ENCODE data around the gene CDK11B. TPM values are rescaled to one million over a fixed set of nuclear protein-coding genes. Genes with fewer than 3 reads are reported as not detected.

CDK11B gene
- total and polyA plus RNA-seq, 2 experiments from 2014 or later: 22.4 to 76.7 TPM

GRCh38 chr1:1598720-1599029 lies 60.1 kb downstream of the CDK11B start (continued):
- TF ChIP-seq REST (IDR thresholded peaks at IDR 0.05; ENCODE audit: unreplicated experiment) (no peak), EZH2phosphoT487 (IDR thresholded peaks at IDR 0.05; ENCODE audit: unreplicated experiment) (no peak), ZNF331 (CRISPR knock-in tag; IDR thresholded peaks at IDR 0.05; ENCODE audit: low read depth) (no peak)
- TF ChIP-seq, protein P1, sequence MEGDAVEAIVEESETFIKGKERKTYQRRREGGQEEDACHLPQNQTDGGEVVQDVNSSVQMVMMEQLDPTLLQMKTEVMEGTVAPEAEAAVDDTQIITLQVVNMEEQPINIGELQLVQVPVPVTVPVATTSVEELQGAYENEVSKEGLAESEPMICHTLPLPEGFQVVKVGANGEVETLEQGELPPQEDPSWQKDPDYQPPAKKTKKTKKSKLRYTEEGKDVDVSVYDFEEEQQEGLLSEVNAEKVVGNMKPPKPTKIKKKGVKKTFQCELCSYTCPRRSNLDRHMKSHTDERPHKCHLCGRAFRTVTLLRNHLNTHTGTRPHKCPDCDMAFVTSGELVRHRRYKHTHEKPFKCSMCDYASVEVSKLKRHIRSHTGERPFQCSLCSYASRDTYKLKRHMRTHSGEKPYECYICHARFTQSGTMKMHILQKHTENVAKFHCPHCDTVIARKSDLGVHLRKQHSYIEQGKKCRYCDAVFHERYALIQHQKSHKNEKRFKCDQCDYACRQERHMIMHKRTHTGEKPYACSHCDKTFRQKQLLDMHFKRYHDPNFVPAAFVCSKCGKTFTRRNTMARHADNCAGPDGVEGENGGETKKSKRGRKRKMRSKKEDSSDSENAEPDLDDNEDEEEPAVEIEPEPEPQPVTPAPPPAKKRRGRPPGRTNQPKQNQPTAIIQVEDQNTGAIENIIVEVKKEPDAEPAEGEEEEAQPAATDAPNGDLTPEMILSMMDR (conservative IDR thresholded peaks at IDR 0.05; ENCODE audit: low read depth in 2 of 2): no peak

DNA sequence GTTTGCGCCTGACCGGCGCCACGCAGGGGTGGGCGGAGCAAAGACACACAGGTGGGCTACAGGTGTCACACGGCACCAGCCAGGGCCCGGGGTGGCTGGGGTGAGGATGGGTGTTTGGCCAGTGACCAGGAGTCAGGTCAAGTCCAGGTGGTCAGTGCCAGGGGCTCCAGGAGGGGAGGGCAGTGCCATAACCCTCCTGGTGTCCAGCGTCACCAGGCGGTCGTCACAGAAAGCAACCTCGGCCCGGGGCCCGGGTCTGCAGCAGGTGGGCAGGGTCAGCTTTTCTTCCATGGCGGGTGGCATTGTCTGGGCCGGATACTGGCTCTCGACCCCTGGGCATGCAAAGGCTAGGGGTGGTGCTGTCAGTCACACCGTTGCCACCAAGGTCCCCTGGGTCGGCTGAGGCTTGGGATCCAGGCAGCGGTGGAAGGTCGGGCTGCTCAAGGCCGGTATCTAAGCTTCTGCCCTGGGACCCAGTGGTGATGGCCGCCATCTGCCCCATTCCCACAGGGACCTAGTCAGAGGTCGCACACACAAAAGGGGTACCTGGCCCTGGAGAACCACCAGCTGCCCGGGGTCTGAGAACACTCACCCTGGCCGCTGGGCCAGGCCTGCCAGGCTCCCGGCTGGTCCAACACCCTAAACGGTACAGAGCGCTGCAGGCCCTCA lies 60.6 kb downstream of the CDK11B start:
- DNase-seq (ENCODE audit: low spot score): no peak
- Histone ChIP-seq H3F3A (replicated peaks; ENCODE audit: low read depth) (peaks cover 5% of the 10 kb centered on the region; the same call in 1 of the 2 replicates), H2AFZ (no peak overlapping the region), H3K4me2 (peak overlapping the region; percentile 74; the same call in 1 of the 2 replicates), H3K4me1 (ENCODE audit: insufficient read depth) (no peaks in the 10 kb centered on the region; the same call in 1 of the 2 replicates), H3K27ac (ENCODE audit: low read depth) (no peak overlapping the region), H3K79me2 (replicated peaks; ENCODE audit: insufficient read depth) (no peaks in the 10 kb centered on the region), H3K9me2 (ENCODE audit: insufficient read depth) (no peaks in the 10 kb centered on the region), H4K20me1 (replicated peaks; ENCODE audit: insufficient read depth) (no peaks in the 10 kb centered on the region), H3K36me3 (ENCODE audit: insufficient read depth) (no peaks in the 10 kb centered on the region), H3K4me3 (no peak overlapping the region), H3K27me3 (ENCODE audit: insufficient read depth) (peaks cover 34% of the 10 kb centered on the region)
- Mint-ChIP-seq H3K27me3 (ENCODE audit: insufficient read depth, low read depth, poor library complexity) (peaks cover 34% of the 10 kb centered on the region), H3K4me1 (peaks cover 11% of the 10 kb centered on the region), H3K4me3 (peak overlapping the region; percentile 78), H3K27ac (no peak overlapping the region), H3K36me3 (ENCODE audit: low read depth) (no peaks in the 10 kb centered on the region), H3K9me3 (no peaks in the 10 kb centered on the region)
- TF ChIP-seq EZH2 (IDR thresholded peaks at IDR 0.05; ENCODE audit: low read depth, unreplicated experiment): no peak
- no peak for TF ChIP-seq EZH2phosphoT487 (IDR thresholded peaks at IDR 0.05; ENCODE audit: unreplicated experiment)
- TF ChIP-seq POLR2AphosphoS5 (IDR thresholded peaks at IDR 0.05; ENCODE audit: low read depth): no peak
- TF ChIP-seq, protein P1 (conservative IDR thresholded peaks at IDR 0.05; ENCODE audit: low read depth in 2 of 2): no peak
- TF ChIP-seq ZNF331 (CRISPR knock-in tag; IDR thresholded peaks at IDR 0.05; ENCODE audit: low read depth): no peak
- ATAC-seq: no peak
